CD4-positive, alpha-beta T cell treated with Interleukin-4 for 1 hour (primary cell): ENCODE results near the gene C6orf47.

Experiments
- DNase-seq, 2 donors: peaks; one replicate each; pipeline ENCODE4 v3.0.0-alpha.2; 2020 to 2022

Gene C6orf47

GRCh38 chr6:31687860-31688693 is 27.5 kb upstream of the C6orf47 start:
- no peak for DNase-seq

DNA sequence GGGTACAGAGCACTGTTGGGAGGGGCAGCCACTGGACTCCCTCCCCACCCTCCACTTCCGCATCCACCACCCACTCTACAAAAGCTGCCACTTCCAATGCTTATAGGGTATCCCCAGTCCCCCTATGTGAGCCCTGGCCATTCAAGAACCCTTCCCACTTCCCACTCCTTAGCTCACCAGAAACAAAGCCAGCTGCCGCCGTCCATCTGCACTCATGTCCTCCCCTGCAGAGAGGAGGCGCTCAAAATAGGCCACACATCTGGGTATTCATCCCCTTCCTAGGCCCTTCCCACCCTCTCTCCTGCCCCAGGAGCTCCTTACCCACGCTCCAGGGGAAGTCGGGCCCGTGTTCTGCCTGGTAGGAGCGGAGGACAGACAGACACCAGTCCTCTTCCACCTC is 26.7 kb upstream of the C6orf47 start:
- DNase-seq = no peak

DNA sequence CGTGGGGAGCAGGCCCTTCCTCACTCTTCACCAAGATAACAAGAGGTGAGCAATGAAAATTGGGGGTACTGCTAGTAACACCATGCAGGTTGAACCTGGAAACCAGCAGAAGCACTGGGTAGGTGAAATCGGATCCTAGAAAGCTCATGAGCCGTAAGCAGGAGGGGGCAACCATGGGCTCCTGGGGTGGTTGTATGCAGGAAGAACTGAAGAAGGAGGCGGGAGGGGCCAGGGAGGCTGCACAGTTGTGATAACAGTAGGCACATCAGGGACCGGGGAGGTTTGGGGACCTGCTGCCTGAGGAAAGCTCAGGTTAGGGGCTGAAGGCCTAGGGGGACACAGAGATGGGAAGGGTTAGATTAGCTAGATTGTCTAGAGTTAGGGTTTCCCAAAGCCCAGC is 25.9 kb upstream of the C6orf47 start:
- DNase-seq = no peak

GRCh38 chr6:31683591-31683990 is 23.0 kb upstream of the C6orf47 start:
- no peak for DNase-seq

DNA sequence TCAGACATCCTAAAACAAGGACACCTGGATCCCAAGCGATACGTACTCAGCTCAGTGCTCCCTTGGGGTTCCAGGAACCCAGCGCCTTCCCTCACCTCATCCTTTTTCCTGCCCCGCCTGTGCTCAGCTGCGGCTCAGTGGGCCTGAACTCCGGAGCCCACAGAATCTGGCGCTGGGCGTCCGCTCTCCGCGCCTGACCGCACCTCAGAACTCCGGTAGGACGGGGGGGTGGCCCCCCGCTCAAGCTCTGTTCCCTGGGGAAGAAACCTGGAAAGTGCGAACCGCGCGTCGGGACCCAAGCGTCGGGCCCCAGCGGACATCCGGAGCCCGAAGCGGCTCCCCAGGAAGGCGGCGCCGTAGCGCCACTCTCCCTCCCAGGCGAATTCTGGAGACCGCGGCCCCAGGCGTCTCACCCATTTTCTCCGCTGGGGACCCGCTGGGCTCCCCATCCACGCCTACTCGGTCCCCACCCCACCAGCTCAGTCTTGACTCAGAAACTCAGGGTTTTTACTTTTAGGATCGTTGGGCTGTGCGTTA is 20.6 kb upstream of the C6orf47 start:
- DNase-seq = peak; percentile 30 to 35

- peak; percentile 79 to 80 for DNase-seq
Measured at GRCh38 chr6:31680226-31681134, 19.9 kb upstream of the C6orf47 start, which contains the start of gene LY6G5C. Gene LY6G5C, minus strand, starts transcription at chr6:31681067. Its CDS starts 694 bp downstream, at chr6:31680373.

GRCh38 chr6:31677955-31678354 is 17.4 kb upstream of the C6orf47 start:
- no peak for DNase-seq

GRCh38 chr6:31676904-31677303 is 16.3 kb upstream of the C6orf47 start:
- DNase-seq = no peak

- DNase-seq = no peak
Measured at GRCh38 chr6:31676322-31676903, 15.8 kb upstream of the C6orf47 start.

- no peak for DNase-seq
Measured at GRCh38 chr6:31669676-31670075, 9.1 kb upstream of the C6orf47 start, which contains the start of gene LY6G5B. Gene LY6G5B, plus strand, starts transcription at chr6:31669976. Its CDS starts 975 bp downstream, at chr6:31670951.

DNA sequence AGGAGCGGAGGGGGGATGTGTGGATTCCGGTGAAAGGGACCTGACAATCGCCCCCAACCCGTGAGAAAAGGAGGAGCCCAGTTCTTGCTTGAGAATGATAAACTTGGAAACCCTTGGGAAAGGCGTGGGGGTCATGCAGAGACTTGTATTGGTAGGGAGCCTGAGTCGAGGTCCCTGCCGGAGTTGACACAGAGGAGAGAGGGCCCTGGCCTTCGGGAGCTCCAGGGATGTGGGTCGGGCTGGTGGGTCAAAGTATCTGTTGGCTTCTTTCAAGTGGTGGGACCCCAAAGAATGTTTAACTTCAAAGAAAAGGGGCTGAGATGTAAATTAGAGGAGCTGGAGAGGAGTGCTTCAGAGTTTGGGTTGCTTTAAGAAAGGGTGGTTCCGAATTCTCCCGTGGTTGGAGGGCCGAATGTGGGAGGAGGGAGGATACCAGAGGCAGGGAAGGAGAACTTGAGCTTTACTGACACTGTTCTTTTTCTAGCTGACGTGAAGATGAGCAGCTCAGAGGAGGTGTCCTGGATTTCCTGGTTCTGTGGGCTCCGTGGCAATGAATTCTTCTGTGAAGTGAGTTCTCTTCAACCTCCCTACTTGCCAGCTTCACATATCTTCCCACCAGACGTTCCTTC is 5.9 kb upstream of the C6orf47 start:
- no peak for DNase-seq

GRCh38 chr6:31665501-31666336 is 5.1 kb upstream of the C6orf47 start, which contains the start of gene CSNK2B:
Gene CSNK2B, plus strand, starts transcription at chr6:31666080. Its CDS starts 752 bp downstream, at chr6:31666832.
- DNase-seq = peak; percentile 98

GRCh38 chr6:31664790-31665500 is 4.4 kb upstream of the C6orf47 start, which contains the start of gene GPANK1:
Gene GPANK1, minus strand, starts transcription at chr6:31664997. Its CDS starts 519 bp downstream, at chr6:31664478.
- peak; percentile 94 for DNase-seq

- DNase-seq = no peak
Measured at GRCh38 chr6:31663961-31664789, 3.6 kb upstream of the C6orf47 start.

DNA sequence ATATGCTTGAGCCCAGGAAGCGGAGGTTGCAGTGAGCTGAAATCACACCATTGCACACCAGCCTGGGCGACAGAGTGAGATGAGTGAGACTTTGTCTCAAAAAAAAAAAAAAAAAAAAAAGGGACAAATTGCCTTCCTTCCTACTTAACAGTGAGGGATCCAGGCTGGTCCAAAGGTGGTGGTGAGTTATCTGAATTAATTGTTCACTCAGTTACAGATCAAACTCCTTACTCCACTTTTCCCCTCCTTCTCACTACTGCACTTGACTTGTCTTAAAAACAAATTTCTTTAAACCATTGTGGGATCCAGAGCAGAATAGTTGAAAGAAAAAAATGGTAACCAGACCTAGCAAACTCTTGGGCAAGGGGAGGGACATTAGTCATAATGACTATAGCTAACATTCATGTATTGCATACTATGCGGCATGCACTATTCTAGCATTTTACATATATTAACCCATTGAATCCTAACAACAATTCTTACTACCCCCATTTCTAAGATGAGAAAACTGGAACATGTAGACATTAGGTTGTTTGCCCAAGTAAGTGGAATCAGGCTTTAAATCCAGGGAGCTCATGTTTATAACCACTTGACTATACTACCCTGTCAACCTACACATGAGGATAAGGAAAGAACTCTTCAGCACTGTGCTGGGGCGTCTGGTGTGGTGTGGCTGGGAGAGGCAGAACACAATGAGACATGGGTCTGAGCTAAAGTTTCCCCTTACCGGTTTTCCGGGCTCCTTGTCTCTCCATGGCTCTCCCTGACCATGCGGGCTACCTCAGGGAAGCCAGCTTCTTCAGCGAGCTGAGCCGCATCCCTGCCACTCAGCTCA is 2.8 kb upstream of the C6orf47 start:
- DNase-seq = no peak

- DNase-seq = no peak
Measured at GRCh38 chr6:31662124-31662723, 1.6 kb upstream of the C6orf47 start.

GRCh38 chr6:31661262-31662123 is 915 bp upstream of the C6orf47 start:
- DNase-seq = no peak
